HK-2 (cell line): Measurements from ENCODE around the gene MAPK8IP2.
"Not testable (repeated sequence)": the region's sequence is repeated elsewhere in the genome, so short reads cannot be mapped to it uniquely, and the experiment has no call there.

Experiments
- DNase-seq: peaks from one replicate; pipeline ENCODE4 v3.0.0-alpha.2; 2018; ENCODE audit not compliant: unreplicated experiment

The MAPK8IP2 gene

DNA sequence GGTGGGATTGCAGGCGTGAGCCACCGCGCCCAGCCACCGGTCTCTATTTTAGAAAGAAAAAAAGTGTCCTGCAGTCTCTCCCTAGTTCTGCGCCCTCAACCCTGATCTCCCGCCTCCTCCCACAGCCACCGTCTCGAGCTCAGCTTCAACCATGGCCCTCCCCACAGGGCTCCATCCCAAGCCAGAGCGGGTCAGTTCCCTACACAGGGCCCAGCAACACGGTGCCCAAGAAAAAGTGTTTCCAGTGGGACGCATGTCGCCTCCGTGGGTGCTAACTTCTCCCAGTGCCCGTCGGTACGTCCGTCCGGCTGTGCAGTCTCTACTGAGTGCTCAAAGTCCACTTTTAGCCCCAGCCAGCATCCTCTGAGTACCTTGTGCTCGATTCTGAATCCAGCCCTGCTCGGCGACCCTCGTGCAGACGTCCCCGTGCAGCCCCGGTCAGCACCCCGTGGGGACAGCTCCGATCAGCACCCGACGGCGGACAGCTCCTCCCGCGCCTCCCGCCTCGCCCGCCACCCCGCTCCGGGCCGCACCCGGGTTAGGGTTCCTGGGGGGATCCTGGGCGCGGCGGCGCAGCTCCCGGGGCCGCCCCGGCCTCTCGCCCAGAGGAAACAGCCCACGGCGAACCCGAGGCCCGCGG lies 657 bp upstream of the MAPK8IP2 start:
- DNase-seq = peak; percentile 68

DNA sequence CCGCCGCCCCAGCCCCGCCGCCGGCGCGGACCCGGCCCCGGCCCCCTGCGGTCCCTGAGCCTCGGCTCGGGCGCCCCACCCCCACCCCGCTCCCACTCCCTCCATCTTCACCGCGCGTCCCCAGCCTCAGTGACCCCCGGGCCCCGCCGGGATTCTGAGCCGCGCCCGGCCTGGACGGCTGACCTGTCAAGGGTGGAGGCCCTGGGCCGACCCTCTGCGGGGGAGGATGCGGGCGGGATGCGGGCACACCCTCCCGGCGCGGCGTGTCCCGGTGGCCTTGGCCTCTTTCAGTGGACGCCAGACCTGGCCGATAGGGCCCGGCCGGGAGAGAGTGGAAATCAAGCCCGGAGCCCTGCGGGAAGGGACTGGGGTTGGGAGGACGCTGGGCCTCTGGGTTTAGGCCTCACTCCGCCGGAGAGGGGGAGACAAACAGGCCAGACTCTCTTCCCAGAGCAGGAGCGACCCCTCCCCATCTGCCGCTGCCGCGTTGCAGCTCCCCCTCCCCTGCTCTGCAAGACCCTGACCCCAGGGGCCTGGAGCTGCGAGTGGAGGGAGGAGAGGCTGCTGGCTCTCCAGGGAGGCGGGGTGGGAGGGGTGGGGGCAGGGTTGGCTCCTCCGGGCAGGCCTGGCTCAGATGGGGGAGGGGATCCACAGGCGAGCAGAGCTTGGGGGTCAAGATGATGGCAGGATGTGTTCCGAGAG lies 525 bp downstream of the MAPK8IP2 start:
- DNase-seq = no peak

DNA sequence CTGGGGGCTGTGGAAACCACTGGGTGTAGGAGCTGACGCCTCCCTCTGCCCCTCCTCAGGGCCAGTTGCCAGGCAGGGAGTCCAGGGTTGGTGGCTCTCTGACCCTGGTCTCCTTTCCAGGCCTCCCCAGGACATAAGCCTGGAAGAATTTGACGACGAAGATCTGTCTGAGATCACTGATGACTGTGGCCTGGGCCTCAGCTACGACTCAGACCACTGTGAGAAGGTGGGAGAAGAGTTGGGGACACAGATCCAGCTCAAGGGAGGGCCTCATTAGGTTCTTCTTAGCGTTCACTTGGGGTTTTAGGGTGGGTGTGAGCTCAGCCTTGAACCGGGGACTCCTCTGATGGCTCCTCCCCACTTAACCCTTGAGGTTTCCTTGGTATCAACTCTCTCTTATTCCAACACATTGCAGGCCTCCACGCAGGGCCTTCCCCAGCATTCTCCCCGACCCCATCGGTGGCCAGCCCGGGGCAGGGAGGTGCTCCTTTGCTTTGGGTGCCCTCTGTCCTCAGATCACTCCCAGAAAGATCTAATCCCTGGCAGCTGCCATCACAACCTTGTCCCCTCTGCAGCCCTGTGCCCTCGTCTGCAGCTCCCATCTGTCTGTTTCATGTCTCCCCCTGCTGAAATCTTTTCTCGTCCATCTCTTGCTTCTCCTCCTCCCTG lies 1.2 kb downstream of the MAPK8IP2 start:
- no peak for DNase-seq

DNA sequence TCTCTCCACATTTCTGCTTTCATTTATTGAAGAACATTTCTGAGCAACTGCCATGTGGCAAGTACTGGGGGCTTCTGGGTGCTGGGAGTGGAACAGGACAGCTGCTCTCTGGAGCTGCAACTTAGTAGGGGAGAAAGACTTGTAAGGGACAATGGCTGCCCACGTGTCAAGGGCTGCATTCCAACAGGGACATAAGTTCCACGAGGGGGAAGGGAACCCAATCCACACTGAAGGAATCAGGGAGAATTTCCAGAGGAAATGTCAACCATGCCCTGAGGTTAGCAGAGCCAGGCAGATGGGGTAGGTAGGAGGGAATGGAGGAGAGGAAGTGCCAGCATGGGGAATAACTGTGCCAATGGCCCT lies 1.7 kb downstream of the MAPK8IP2 start:
- DNase-seq = no peak

DNA sequence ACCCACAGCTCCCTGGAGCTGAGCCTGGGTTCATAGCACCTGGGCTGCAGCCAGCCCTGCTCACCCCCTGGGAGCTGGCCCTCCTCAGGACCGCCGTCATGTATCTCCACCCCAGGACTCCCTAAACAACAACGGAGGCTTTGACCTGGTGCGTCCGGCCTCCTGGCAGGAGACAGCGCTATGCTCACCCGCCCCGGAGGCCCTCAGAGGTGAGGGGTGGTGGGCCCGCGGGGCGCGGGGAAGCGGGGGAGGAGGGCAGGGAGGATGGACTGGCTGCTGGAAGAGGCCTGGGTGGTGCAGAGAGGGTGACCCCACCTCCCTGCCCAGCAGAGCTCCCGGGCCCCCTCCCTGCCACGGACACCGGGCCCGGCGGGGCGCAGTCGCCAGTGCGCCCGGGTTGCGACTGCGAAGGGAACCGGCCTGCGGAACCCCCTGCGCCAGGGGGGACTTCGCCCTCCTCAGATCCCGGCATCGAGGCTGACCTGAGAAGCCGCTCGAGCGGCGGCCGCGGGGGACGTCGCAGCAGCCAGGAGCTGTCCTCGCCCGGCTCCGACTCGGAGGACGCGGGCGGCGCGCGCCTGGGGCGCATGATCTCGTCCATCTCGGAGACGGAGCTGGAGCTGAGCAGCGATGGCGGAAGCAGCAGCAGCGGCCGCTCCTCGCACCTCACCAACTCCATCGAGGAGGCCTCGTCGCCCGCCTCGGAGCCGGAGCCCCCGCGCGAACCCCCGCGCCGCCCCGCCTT lies 3.1 kb downstream of the MAPK8IP2 start:
- no peak for DNase-seq

DNA sequence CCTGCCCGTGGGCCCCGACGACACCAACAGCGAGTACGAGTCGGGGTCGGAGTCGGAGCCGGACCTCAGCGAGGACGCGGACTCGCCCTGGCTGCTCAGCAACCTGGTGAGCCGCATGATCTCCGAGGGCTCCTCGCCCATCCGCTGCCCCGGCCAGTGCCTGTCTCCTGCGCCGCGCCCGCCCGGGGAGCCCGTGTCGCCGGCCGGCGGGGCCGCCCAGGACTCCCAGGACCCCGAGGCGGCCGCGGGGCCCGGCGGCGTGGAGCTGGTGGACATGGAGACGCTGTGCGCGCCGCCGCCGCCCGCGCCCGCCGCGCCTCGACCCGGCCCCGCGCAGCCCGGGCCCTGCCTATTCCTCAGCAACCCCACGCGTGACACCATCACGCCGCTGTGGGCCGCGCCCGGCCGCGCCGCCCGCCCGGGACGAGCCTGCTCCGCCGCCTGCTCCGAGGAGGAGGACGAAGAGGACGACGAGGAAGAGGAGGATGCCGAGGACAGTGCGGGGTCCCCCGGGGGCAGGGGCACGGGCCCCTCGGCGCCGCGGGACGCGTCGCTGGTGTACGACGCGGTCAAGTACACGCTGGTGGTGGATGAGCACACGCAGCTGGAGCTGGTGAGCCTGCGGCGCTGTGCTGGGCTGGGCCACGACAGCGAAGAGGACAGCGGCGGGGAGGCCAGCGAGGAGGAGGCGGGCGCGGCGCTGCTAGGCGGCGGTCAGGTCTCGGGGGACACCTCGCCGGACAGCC lies 3.8 kb downstream of the MAPK8IP2 start:
- no peak for DNase-seq

DNA sequence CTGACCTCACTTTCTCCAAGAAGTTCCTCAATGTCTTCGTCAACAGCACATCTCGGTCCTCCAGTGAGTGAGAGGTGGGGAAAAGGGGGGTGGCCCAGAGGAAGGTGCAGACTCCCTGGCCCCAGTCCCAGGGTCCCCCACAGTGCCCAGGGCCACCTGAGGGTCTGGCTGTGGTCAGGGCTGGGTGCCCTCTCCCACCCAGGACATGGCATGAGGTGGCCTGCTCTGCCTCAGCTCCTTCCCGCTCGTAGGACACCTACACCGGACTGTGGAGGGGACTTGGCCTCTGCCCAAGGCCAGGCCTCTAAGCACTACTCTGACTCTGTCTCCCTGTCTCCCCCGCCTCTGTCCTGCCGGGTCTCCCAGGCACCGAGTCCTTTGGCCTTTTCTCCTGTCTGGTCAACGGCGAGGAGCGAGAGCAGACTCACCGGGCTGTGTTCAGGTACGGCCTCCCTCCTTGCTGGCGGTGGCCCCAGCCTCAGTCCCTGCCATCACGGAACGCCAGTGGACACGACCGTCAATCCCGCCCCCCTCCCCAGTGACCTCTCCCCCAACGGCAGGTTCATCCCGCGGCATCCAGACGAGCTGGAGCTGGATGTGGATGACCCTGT lies 4.5 kb downstream of the MAPK8IP2 start:
- no peak for DNase-seq

DNA sequence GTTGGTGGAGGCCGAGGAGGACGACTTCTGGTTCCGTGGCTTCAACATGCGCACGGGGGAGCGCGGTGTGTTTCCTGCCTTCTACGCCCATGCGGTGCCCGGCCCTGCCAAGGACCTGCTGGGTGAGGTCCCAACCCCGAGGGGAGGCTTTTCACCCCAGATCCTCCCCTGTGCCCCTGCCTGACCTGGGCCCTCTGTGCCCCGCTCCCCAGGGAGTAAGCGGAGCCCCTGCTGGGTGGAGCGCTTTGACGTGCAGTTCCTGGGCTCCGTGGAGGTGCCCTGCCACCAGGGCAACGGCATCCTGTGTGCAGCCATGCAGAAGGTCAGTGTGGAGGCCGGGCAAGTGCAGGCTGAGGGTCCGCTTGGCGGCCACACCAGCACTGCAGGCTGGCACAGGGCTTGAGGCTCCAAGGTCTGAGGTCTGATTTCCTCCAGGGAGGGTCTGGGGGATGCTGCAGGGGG lies 5.1 kb downstream of the MAPK8IP2 start:
- no peak for DNase-seq

DNA sequence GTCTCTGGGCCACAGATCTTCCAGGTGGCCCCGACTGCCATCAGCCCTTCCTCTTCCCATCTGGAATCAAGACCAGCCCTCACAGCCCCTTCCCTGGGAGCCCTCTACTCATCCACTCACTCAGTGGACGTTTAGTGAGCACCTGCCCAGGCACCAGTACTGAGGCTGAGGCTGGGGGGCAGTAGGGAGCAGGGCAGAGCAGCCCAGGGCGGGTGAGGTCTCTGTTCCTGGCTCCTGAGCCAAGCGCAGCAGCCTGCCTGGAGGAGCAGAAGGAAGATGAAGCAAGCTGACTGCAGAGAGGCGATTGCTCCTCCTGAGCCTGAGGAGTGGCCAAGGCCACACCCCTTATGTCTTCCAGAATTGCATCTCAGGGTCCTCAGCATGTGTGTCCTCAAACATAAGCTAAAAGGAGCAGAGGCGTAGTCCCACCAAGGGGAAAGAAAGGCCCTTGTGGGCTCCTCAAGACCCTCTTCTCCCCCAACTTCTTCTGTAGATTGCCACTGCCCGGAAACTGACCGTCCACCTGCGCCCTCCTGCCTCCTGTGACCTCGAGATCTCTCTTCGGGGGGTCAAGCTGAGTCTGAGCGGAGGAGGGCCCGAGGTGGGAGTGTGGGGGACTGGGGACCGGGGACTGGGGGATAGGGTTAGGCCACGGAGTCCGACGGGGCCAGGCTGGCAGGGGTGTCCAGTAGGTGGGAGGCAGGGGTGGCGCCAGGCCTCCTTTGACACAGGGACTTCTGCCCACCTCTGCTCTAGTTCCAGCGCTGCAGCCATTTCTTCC lies 5.8 kb downstream of the MAPK8IP2 start:
- no peak for DNase-seq

DNA sequence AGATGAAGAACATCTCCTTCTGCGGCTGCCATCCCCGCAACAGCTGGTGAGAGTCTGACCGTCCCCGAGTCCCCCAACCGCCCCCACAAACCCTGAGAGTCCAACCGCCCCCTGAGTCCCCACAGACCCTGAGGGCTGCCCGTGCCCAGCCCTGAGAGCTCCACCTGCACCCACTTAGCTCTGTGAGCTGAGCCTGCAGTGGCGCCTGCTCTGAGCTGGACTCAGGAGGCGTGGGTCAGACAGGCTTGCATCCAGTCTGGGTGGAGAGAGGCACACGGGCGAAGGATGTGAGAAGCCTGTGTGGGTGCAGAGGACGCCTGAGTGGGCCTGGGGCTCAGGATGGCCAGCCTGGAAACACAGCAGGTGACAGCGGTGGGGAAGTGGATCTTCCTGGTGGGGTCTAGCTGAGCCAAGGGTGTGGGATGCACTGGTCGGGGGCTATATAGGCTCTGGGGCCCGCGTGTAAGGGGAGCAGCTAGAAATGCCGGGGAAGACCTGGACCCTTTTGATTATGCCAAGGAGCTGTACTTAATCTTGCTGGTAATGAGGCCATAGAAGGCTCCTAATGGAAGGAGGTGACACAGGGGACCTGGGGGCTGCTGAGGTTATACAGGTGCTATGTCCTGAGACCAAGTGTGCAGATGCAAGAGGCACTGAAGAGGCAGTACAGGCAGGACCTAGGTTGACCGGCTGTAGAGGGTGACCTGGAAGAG lies 6.5 kb downstream of the MAPK8IP2 start:
- no peak for DNase-seq

DNA sequence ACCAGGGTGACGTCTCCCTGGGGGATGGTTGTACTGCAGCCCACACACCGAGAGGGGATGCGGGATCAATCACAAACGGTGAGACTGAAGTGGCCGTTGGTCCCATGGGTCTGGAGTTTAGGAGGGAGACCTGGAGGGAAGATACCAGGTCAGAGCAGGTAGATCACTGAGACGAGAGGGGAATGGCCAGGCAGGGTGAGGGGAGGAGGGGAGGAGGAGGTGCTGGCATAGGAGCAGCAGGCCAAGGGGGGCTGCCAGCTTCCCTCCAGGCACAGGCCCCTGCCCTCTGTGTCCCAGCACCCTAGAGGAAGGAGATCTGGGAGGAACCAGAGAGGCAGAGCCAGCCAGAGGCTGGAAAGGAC lies 7.0 kb downstream of the MAPK8IP2 start:
- no peak for DNase-seq

DNA sequence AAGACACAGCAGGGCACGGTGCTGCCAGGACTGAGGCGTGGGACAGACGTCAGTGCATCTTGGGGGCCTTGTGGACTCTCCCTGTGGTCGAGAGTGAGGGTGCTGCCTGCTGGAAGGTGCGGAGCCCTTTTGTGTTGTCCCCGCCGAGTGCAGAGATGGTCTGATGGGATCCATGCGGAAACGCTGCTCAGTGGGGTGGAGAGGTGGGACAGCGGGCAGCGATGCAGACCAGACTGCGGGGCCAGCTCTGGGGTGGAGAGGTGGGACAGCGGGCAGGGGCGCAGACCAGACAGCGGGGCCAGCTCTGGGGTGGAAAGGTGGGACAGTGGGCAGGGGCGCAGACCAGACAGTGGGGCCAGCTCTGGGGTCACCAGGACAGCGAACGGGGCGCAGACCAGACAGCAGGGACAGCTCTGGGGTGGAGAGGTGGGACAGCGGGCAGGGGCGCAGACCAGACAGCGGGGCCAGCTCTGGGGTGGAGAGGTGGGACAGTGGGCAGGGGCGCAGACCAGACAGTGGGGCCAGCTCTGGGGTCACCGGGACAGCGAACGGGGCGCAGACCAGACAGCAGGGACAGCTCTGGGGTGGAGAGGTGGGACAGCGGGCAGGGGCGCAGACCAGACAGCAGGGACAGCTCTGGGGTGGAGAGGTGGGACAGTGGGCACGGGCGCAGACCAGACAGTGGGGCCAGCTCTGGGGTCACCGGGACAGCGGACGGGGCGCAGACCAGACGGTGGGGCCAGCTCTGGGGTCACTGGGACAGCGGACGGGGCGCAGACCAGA lies 7.7 kb downstream of the MAPK8IP2 start:
- DNase-seq = not testable (repeated sequence)

DNA sequence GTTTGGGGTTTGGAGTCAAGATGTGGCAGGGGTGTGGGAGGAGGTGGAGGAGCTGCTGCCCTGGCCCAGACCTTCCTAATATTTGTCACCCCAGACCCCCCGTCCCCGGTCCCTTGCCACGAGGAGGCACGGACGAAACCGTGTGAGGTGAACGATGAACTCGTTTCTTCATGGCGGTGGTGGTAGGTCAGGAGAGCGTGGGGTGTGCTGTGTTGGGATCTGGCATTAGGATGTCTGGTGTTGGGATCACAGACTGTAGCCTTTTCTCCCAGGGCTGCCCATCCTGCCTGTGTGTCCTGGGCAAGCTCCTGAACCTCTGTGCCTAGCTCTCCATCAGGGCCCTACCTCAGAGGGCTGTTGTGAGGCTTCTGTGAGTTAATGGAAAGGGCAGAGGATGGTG lies 8.4 kb downstream of the MAPK8IP2 start:
- DNase-seq = no peak

DNA sequence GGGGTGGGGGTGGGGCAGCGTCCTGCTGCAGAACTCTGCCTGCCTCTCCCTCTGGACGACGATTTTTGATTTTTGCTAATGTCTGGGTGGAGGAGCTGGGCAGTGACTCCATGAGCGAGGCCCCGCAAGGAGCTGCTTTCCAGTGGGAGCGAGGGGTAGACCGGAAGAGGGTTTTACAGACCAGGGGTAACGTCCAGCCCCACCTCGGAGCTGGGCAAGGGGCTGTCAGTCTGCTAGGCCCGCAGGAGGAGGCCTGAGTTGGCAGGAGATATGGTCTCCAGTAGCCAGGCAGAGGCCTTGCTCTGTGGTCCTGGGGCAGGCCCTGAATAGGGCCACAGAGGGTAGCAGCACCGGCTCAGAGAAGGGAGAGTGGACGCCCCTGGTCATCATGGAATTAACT lies 9.0 kb downstream of the MAPK8IP2 start:
- DNase-seq = no peak

DNA sequence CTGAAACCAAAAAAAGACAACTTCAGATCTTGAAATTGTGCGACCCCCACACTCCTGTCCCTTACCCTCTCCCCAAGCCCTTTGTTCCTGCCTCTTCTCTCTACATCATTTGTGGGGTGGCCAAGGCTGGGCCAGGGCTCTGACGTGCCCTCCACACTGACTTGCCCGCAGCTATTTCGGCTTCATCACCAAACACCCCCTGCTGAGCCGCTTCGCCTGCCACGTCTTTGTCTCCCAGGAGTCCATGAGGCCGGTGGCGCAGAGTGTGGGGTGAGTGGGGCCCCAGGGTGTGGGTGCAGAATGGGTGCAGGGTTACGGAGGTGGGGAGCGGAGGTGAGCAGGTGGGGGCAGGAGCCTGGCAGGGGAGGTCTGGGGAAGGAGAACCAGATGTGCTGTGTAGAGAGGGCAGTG lies 9.5 kb downstream of the MAPK8IP2 start:
- no peak for DNase-seq

DNA sequence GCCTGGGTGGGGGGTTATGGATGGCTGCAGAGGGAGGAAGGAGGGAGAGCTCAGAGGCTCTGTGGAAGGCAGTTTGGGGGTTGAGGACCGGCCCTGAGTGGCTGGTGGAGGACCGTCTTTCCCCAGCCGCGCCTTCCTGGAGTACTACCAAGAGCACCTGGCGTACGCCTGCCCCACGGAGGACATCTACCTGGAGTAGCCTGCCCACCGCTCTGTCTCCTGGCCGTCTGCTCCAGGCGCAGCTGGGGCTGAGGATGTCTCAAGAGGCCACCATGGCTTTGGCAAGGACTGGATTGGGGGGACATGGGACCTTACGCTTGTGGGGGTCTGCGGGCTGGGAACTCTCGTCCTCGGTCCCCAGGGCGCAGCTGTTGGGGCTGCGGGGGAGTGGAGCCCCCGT lies 10.0 kb downstream of the MAPK8IP2 start:
- DNase-seq = no peak

DNA sequence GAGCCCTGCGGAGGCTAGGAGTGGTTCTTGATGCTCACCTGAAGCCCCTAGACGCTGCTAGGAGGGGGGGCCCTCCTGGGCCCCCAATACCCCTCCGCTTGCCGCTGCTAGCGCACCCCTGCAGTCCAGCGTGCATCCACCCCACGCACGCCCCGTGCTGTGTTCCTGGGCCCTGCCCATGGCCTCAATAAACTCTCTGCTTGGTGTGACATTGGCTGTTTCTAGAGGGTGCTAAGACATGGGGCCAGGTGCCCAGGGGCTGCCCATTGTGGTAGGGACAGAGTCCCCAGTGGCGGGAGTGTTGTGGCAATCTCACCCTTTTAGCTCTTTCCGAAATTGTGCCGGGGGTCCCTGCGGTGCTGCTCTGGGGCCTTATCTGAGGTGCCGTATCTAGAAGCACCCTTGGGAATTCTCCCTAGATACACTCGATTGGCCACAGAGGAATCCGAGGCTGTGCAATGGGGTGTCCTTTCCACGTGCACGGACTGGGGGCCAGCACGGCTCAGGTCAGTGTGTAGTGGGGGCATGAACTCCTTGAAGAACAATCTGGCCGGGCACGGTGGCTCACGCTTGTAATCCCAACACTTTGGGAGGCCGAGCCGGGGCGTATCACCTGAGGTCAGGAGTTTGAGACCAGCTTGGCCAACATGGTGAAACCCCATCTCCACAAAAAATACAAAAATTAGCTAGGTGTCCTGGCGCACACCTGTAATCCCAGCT lies 10.9 kb downstream of the MAPK8IP2 start:
- DNase-seq = no peak

DNA sequence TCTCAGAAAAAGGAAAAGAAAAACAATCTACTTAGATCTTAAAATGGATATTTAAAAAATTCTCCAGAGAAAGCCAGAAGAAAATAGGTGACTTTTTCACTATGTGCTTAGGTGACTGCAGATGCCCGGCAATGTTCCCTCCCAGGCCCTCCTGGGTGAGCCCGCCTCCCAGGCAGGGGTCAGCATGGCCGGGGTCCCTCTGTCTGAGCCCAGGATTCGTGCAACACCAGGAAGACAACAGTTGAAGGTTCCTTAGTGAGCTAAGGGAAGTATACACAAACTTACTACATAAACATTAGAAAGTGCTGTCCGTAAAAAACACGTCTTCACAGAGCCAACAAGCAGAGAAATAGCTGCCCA lies 11.6 kb downstream of the MAPK8IP2 start:
- no peak for DNase-seq
